Measurements from ENCODE around the gene INTS15.

The INTS15 gene

GRCh38 chr7:6648066-6648814 is 58.4 kb downstream of the INTS15 start:
- TF ChIP-seq, protein P1, sequence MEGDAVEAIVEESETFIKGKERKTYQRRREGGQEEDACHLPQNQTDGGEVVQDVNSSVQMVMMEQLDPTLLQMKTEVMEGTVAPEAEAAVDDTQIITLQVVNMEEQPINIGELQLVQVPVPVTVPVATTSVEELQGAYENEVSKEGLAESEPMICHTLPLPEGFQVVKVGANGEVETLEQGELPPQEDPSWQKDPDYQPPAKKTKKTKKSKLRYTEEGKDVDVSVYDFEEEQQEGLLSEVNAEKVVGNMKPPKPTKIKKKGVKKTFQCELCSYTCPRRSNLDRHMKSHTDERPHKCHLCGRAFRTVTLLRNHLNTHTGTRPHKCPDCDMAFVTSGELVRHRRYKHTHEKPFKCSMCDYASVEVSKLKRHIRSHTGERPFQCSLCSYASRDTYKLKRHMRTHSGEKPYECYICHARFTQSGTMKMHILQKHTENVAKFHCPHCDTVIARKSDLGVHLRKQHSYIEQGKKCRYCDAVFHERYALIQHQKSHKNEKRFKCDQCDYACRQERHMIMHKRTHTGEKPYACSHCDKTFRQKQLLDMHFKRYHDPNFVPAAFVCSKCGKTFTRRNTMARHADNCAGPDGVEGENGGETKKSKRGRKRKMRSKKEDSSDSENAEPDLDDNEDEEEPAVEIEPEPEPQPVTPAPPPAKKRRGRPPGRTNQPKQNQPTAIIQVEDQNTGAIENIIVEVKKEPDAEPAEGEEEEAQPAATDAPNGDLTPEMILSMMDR (IDR thresholded peaks at IDR 0.05; ENCODE audit: low read depth, low read length): no peak
- H3K4me3 ChIP-seq (ENCODE audit: low read depth, low read length): no peak overlapping the region
- DNase-seq (ENCODE audit: low read depth, low spot score): no peak
- in situ Hi-C loops (cut with HindIII; ENCODE audit: low sequenced_read_pairs): no loop called here

- no peak for DNase-seq (ENCODE audit: low read depth, low spot score)
- TF ChIP-seq, protein P1 (IDR thresholded peaks at IDR 0.05; ENCODE audit: low read depth, low read length): no peak
- in situ Hi-C loops (cut with HindIII; ENCODE audit: low sequenced_read_pairs): no loop called here
Observed at GRCh38 chr7:6648815-6649104, 58.9 kb downstream of the INTS15 start.

DNA sequence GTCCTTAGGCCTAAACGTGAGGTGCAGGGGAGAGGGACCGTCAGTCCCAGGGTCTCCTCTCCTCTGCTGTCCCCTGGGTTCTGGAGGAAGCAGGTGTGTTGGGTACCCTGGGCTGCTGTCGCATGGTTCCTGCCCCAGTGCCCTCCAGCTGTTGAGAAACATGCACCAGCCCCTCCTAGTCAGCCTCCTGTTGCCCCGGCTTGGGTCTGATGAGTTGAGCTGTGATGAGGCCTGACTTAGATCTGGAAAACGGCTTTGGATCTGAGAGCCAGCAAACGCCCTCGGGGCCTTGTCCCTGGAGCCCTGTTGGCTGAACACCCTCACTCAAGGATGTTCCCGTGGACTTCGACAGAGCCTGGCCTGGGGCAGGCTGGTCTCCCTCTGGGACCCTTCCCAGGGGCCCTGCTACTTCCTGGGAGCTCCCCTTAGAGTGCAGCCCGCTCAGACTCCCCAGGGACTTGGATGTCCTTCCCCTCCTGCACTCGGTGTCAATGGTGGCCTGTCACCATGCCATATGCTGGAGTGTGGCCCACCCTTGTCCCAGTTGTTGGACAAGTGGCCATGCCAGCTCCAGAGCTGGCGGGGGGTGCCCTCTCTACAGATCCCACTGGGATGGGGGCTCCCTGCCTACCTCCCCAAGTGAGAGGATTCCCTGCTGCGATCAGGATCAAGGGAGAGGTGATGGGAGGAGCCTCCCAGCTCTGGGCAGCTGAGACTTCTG is 59.6 kb downstream of the INTS15 start:
- in situ Hi-C loops (cut with HindIII; ENCODE audit: low sequenced_read_pairs): no loop called here
- H3K4me3 ChIP-seq (ENCODE audit: low read depth, low read length): no peak overlapping the region
- DNase-seq (ENCODE audit: low read depth, low spot score): no peak
- TF ChIP-seq, protein P1 (IDR thresholded peaks at IDR 0.05; ENCODE audit: low read depth, low read length): no peak

More at GRCh38 chr7:6648815-6649104, 58.9 kb downstream of the INTS15 start:
- no peak overlapping the region for H3K4me3 ChIP-seq (ENCODE audit: low read depth, low read length)

DNA sequence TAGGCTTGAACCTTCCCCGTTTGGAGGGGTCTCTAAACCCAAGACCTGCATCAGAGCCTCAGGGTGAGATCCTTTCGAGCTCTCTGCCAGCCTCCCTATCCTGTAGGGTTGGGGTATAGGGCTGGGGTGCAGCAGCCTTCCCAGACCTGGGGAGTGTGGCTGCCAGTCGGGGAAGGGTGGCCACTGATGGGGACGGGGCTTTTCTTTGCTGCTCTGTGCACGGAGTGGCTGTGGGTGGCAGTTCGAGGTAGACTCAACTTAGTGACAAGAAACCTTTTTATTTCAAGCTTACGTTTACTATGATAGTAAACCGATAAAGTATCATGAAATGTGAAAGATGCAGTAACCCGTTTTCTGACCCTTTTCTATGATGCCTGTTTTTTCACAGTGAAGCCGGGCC is 60.3 kb downstream of the INTS15 start:
- TF ChIP-seq, protein P1 (IDR thresholded peaks at IDR 0.05; ENCODE audit: low read depth, low read length): no peak
- H3K4me3 ChIP-seq (ENCODE audit: low read depth, low read length): no peak overlapping the region
- in situ Hi-C loops (cut with HindIII; ENCODE audit: low sequenced_read_pairs): no loop called here
- DNase-seq (ENCODE audit: low read depth, low spot score): no peak

DNA sequence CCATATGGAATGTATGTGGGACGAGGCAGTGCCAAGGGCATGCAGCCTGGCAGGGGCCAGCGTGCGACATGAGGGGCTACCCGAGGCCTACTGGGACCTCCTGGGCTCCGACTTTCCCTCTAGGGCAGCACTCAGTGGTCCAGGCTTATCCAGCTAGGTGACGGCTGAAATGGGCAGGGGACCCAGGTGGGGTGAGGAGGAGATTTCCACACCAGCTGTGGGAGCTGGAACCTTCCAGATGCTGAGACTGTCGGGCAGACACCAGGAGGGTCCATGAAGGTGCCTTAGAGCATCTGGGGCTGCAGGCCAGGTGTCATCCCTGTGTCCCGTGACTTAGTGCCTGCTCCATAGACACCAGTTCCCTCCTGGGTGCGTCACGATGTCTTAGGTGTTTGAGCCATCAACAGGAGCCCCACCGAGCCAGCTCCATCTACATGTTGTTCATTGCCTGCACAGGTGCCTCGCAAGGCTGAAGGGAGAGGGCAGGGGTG is 60.7 kb downstream of the INTS15 start:
- no peak overlapping the region for H3K4me3 ChIP-seq (ENCODE audit: low read depth, low read length)
- TF ChIP-seq, protein P1 (IDR thresholded peaks at IDR 0.05; ENCODE audit: low read depth, low read length): no peak
- in situ Hi-C loops (cut with HindIII; ENCODE audit: low sequenced_read_pairs): no loop called here
- no peak for DNase-seq (ENCODE audit: low read depth, low spot score)

DNA sequence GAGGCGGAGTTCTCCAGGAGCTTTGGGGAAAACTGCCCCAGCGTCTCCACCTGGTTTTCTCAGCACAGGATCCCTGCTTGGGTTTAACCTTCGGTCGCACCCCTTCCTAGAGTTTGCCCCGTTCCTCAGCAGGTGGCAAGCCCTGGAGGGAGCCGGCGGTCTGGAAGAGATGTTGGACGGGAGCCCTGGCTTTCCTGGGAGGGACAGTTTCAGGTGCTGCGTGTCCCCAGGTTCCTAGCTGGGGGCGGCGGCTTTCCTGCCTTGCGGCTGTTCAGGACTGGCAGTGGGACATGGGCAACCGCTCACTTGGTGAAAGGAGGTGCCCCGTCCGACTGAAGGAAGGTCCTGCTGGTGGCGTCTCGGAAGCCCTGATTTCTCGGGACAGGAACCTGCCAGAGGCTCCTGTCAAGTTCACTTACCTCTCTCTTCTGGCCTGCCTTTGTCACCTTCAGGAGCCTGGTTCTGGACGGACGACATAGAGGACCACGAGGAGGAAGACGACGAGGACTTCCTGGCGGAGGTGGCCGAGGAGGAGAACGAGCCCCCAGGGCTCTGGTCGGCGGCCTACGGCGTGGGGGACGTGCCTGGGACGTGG is 62.1 kb downstream of the INTS15 start:
- no peak overlapping the region for H3K4me3 ChIP-seq (ENCODE audit: low read depth, low read length)
- in situ Hi-C loops (cut with HindIII; ENCODE audit: low sequenced_read_pairs): no loop called here
- no peak for DNase-seq (ENCODE audit: low read depth, low spot score)
- TF ChIP-seq, protein P1 (IDR thresholded peaks at IDR 0.05; ENCODE audit: low read depth, low read length): no peak

Measured in astrocyte of the spinal cord (primary cell).